ENCODE measurements around the gene VEZT. TPM values are rescaled to one million over a fixed set of nuclear protein-coding genes. Genes with fewer than 3 reads are reported as not detected.
"Not testable (repeated sequence)": the region's sequence is repeated elsewhere in the genome, so short reads cannot be mapped to it uniquely, and the experiment has no call there.

VEZT gene
- total and polyA plus RNA-seq, 2 experiments from 2014 or later: 37.9 to 84.2 TPM

GRCh38 chr12:95238150-95238549, 20.5 kb downstream of the VEZT start:
- Histone ChIP-seq H3K4me2 (no peak overlapping the region), H4K20me1 (ENCODE audit: insufficient read depth, poor library complexity, severe bottlenecking) (peaks cover 13% of the 10 kb centered on the region), H3K4me1 (ENCODE audit: insufficient read depth) (no peaks in the 10 kb centered on the region), H3K4me3 (no peak overlapping the region), H3K27me3 (no peaks in the 10 kb centered on the region), H3K9me2 (replicated peaks; ENCODE audit: insufficient read depth) (no peaks in the 10 kb centered on the region), H3K79me2 (peaks cover 84% of the 10 kb centered on the region), H3K27ac (no peak overlapping the region), H2AFZ (no peak overlapping the region), H3K36me3 (replicated peaks; ENCODE audit: insufficient read depth, low read depth) (no peaks in the 10 kb centered on the region), H3K9me3 (ENCODE audit: low read depth) (no peaks in the 10 kb centered on the region)
- 82% methylated on average over 1 of the region's 1 CpG for WGBS (ENCODE audit: low lambda C conversion rate, missing lambda C conversion rate)
- DNase-seq (ENCODE audit: low spot score): no peak
- TF ChIP-seq EZH2 (IDR thresholded peaks at IDR 0.05; ENCODE audit: borderline replicate concordance): no peak

GRCh38 chr12:95239216-95239615, 21.6 kb downstream of the VEZT start:
- H3K4me3 ChIP-seq: no peak overlapping the region
- peak overlapping the region; percentile 27 for H3K4me2 ChIP-seq
- no peaks in the 10 kb centered on the region for H3K9me3 ChIP-seq (ENCODE audit: low read depth)
- no peaks in the 10 kb centered on the region for H3K36me3 ChIP-seq (replicated peaks; ENCODE audit: insufficient read depth, low read depth)
- H2AFZ ChIP-seq: no peak overlapping the region
- H3K79me2 ChIP-seq: peaks cover 84% of the 10 kb centered on the region
- H4K20me1 ChIP-seq (ENCODE audit: insufficient read depth, poor library complexity, severe bottlenecking): peaks cover 8% of the 10 kb centered on the region
- H3K27ac ChIP-seq: no peak overlapping the region
- no peaks in the 10 kb centered on the region for H3K27me3 ChIP-seq
- no peaks in the 10 kb centered on the region for H3K4me1 ChIP-seq (ENCODE audit: insufficient read depth)
- TF ChIP-seq CTCF (IDR thresholded peaks at IDR 0.05; ENCODE audit: poor library complexity) (no peak), EZH2 (IDR thresholded peaks at IDR 0.05; ENCODE audit: borderline replicate concordance) (no peak), EZH2phosphoT487 (IDR thresholded peaks at IDR 0.05; ENCODE audit: low read depth, severe bottlenecking, unreplicated experiment) (no peak)
- no peak for DNase-seq (ENCODE audit: low spot score)
- H3K9me2 ChIP-seq (replicated peaks; ENCODE audit: insufficient read depth): no peaks in the 10 kb centered on the region

GRCh38 chr12:95239835-95240234, 22.2 kb downstream of the VEZT start:
- not testable (repeated sequence) for H3K4me1 ChIP-seq (ENCODE audit: insufficient read depth); H3K36me3 ChIP-seq (replicated peaks; ENCODE audit: insufficient read depth, low read depth); H3K4me3 ChIP-seq; H3K27ac ChIP-seq; H4K20me1 ChIP-seq (ENCODE audit: insufficient read depth, poor library complexity, severe bottlenecking); H3K9me2 ChIP-seq (replicated peaks; ENCODE audit: insufficient read depth); H3K27me3 ChIP-seq; H2AFZ ChIP-seq; H3K4me2 ChIP-seq; H3K9me3 ChIP-seq (ENCODE audit: low read depth); DNase-seq (ENCODE audit: low spot score)
- 85% methylated on average over 2 of the region's 2 CpGs for WGBS (ENCODE audit: low lambda C conversion rate, missing lambda C conversion rate)
- peaks cover 86% of the 10 kb centered on the region for H3K79me2 ChIP-seq

GRCh38 chr12:95240556-95240955, 22.9 kb downstream of the VEZT start:
- Histone ChIP-seq H2AFZ (no peak overlapping the region), H3K27ac (no peak overlapping the region), H3K36me3 (replicated peaks; ENCODE audit: insufficient read depth, low read depth) (no peaks in the 10 kb centered on the region), H3K4me3 (no peak overlapping the region), H3K79me2 (peaks cover 93% of the 10 kb centered on the region), H4K20me1 (ENCODE audit: insufficient read depth, poor library complexity, severe bottlenecking) (peaks cover 8% of the 10 kb centered on the region), H3K4me1 (ENCODE audit: insufficient read depth) (no peaks in the 10 kb centered on the region), H3K9me2 (replicated peaks; ENCODE audit: insufficient read depth) (no peaks in the 10 kb centered on the region), H3K27me3 (no peaks in the 10 kb centered on the region), H3K4me2 (no peak overlapping the region), H3K9me3 (ENCODE audit: low read depth) (no peaks in the 10 kb centered on the region)
- TF ChIP-seq CTCF (IDR thresholded peaks at IDR 0.05; ENCODE audit: poor library complexity) (no peak), EZH2 (IDR thresholded peaks at IDR 0.05; ENCODE audit: borderline replicate concordance) (no peak), EZH2phosphoT487 (IDR thresholded peaks at IDR 0.05; ENCODE audit: low read depth, severe bottlenecking, unreplicated experiment) (no peak)
- DNase-seq (ENCODE audit: low spot score): no peak
- whole genome bisulfite sequencing (ENCODE audit: low lambda C conversion rate, missing lambda C conversion rate): 100% methylated on average over 2 of the region's 2 CpGs

GRCh38 chr12:95241138-95241537, 23.5 kb downstream of the VEZT start:
- not testable (repeated sequence) for H3K9me3 ChIP-seq (ENCODE audit: low read depth); H3K4me3 ChIP-seq; H3K9me2 ChIP-seq (replicated peaks; ENCODE audit: insufficient read depth); H2AFZ ChIP-seq; H3K4me1 ChIP-seq (ENCODE audit: insufficient read depth); H3K36me3 ChIP-seq (replicated peaks; ENCODE audit: insufficient read depth, low read depth); H3K4me2 ChIP-seq; DNase-seq (ENCODE audit: low spot score); H3K27ac ChIP-seq; H4K20me1 ChIP-seq (ENCODE audit: insufficient read depth, poor library complexity, severe bottlenecking); H3K27me3 ChIP-seq
- peaks cover 99% of the 10 kb centered on the region for H3K79me2 ChIP-seq
- WGBS (ENCODE audit: low lambda C conversion rate, missing lambda C conversion rate): 87% methylated on average over 6 of the region's 6 CpGs
